H9 (cell line): ENCODE measurements around the gene CCDC88C. TPM values are rescaled to one million over a fixed set of nuclear protein-coding genes. Genes with fewer than 3 reads are reported as not detected.

Experiments
- DNase-seq: peaks from one replicate; pipeline ENCODE4 v3.0.0-alpha.2; 2017
- H2AFZ ChIP-seq: one replicate; pipeline ENCODE4 v1.6.1; 2013; ENCODE audit warnings: mild to moderate bottlenecking, low read length, control low read depth, moderate library complexity
- H2AK5ac ChIP-seq: 2 replicates; pipeline ENCODE4 v1.6.1; 2013; ENCODE audit warnings: low read length, control low read depth, mixed read lengths; ENCODE audit not compliant: insufficient read length
- H2BK120ac ChIP-seq: one replicate; pipeline ENCODE4 v1.6.1; 2013; ENCODE audit warnings: low read depth, mild to moderate bottlenecking, low read length, control low read depth, inconsistent platforms; ENCODE audit not compliant: poor library complexity, severe bottlenecking
- H2BK12ac ChIP-seq: 2 replicates; pipeline ENCODE4 v1.6.1; 2013; ENCODE audit warnings: low read length, control low read depth, mixed read lengths, low read depth; ENCODE audit not compliant: insufficient read length
- H2BK15ac ChIP-seq: 2 replicates; pipeline ENCODE4 v1.6.1; 2013; ENCODE audit warnings: low read depth, low read length, control low read depth
- H2BK20ac ChIP-seq: one replicate; pipeline ENCODE4 v1.6.1; 2013; ENCODE audit warnings: low read depth, mild to moderate bottlenecking, low read length, control low read depth, inconsistent platforms; ENCODE audit not compliant: poor library complexity, severe bottlenecking
- H2BK5ac ChIP-seq: 2 replicates; pipeline ENCODE4 v1.6.1; 2013; ENCODE audit warnings: low read length, control low read depth, mixed read lengths; ENCODE audit not compliant: insufficient read length
- H3K14ac ChIP-seq: 2 replicates; pipeline ENCODE4 v1.6.1; 2013; ENCODE audit warnings: low read length, control low read depth; ENCODE audit not compliant: insufficient read depth
- H3K18ac ChIP-seq: 2 replicates; pipeline ENCODE4 v1.6.1; 2013; ENCODE audit warnings: low read depth, mild to moderate bottlenecking, mixed read lengths, low read length, control low read depth; ENCODE audit not compliant: insufficient read length
- H3K23ac ChIP-seq: 2 replicates; pipeline ENCODE4 v1.6.1; 2013; ENCODE audit warnings: low read length, control low read depth, mixed read lengths, low read depth; ENCODE audit not compliant: insufficient read length
- H3K23me2 ChIP-seq: 2 replicates; pipeline ENCODE4 v1.6.1; 2013; ENCODE audit warnings: low read depth, mild to moderate bottlenecking, mixed read lengths, low read length, control low read depth; ENCODE audit not compliant: insufficient read length, poor library complexity, severe bottlenecking
- H3K27ac ChIP-seq: 2 replicates; pipeline ENCODE4 v1.5.1; 2013; ENCODE audit warnings: low read length, control low read depth, mixed read lengths, low read depth; ENCODE audit not compliant: insufficient read length
- H3K27me3 ChIP-seq: 2 replicates; pipeline ENCODE4 v1.6.1; 2013; ENCODE audit warnings: low read length, control low read depth, inconsistent platforms; ENCODE audit not compliant: insufficient read depth
- H3K4ac ChIP-seq: 2 replicates; pipeline ENCODE4 v1.6.1; 2013; ENCODE audit warnings: low read depth, mild to moderate bottlenecking, control low read depth, inconsistent platforms, low read length, moderate library complexity
- H3K4me1 ChIP-seq: 2 replicates; pipeline ENCODE4 v1.6.1; 2013; ENCODE audit warnings: low read length, control low read depth, inconsistent platforms; ENCODE audit not compliant: insufficient read depth
- H3K4me2 ChIP-seq: 2 replicates; pipeline ENCODE4 v1.6.1; 2013; ENCODE audit warnings: low read length, control low read depth, mixed read lengths; ENCODE audit not compliant: insufficient read length, insufficient read depth
- H3K56ac ChIP-seq: 2 replicates; pipeline ENCODE4 v1.6.1; 2013; ENCODE audit warnings: low read depth, mild to moderate bottlenecking, mixed read lengths, low read length, control low read depth; ENCODE audit not compliant: insufficient read length
- H3K79me1 ChIP-seq: 2 replicates; pipeline ENCODE4 v1.6.1; 2013; ENCODE audit warnings: low read depth, mild to moderate bottlenecking, moderate library complexity, low read length, control low read depth, inconsistent platforms; ENCODE audit not compliant: insufficient read depth, poor library complexity, severe bottlenecking
- H3K79me2 ChIP-seq: 2 replicates; pipeline ENCODE4 v1.6.1; 2013; ENCODE audit warnings: low read length, control low read depth, inconsistent platforms; ENCODE audit not compliant: insufficient read depth
- H3K9ac ChIP-seq: 2 replicates; pipeline ENCODE4 v1.6.1; 2013; ENCODE audit warnings: low read length, control low read depth, mixed read lengths; ENCODE audit not compliant: insufficient read length; ENCODE audit errors: extremely low read depth
- H3K9me3 ChIP-seq: one replicate; pipeline ENCODE4 v1.6.1; 2013; ENCODE audit warnings: low read depth, low read length, inconsistent platforms; ENCODE audit not compliant: control insufficient read depth
- H3T11ph ChIP-seq: one replicate; pipeline ENCODE4 v1.6.1; 2013; ENCODE audit warnings: mild to moderate bottlenecking, low read length, control low read depth, inconsistent platforms
- H4K20me1 ChIP-seq: one replicate; pipeline ENCODE4 v1.6.1; 2013; ENCODE audit not compliant: control insufficient read depth, insufficient read length, insufficient read depth
- H4K5ac ChIP-seq: 2 replicates; pipeline ENCODE4 v1.6.1; 2013; ENCODE audit warnings: low read depth, mild to moderate bottlenecking, mixed read lengths, low read length, control low read depth; ENCODE audit not compliant: insufficient read length
- H4K8ac ChIP-seq: replicated peaks from 2 replicates; pipeline ENCODE4 v1.6.1; 2013; ENCODE audit warnings: low read length, control low read depth, mixed read lengths, low read depth; ENCODE audit not compliant: insufficient read length
- H4K91ac ChIP-seq: 2 replicates; pipeline ENCODE4 v1.6.1; 2013; ENCODE audit warnings: low read depth, mild to moderate bottlenecking, moderate library complexity, mixed read lengths, low read length, control low read depth; ENCODE audit not compliant: insufficient read length
- H3K27ac Mint-ChIP-seq, 3 experiments: 2 replicates in 2 of 3; 3 replicates in 1 of 3; pipeline ENCODE4 v1.8.0; 2020 to 2021; ENCODE audit warnings: mixed read lengths in 3 of 3, mild to moderate bottlenecking in 1 of 3, moderate library complexity in 1 of 3
- H3K27me3 Mint-ChIP-seq: 2 replicates; pipeline ENCODE4 v1.8.0; 2021; ENCODE audit warnings: low read depth, mild to moderate bottlenecking, moderate library complexity, mixed read lengths
- H3K36me3 Mint-ChIP-seq, 3 experiments: 2 replicates in 2 of 3; 3 replicates in 1 of 3; pipeline ENCODE4 v1.8.0; 2020 to 2021; ENCODE audit warnings: low read depth in 3 of 3, mixed read lengths in 3 of 3; ENCODE audit not compliant: insufficient read depth in 1 of 3
- H3K4me1 Mint-ChIP-seq, 2 experiments: 2 replicates each; pipeline ENCODE4 v1.8.0; 2020; ENCODE audit warnings: mixed read lengths in 2 of 2
- H3K4me3 Mint-ChIP-seq, 2 experiments: 2 replicates in 1 of 2; 3 replicates in 1 of 2; pipeline ENCODE4 v1.8.0; 2020 to 2021; ENCODE audit warnings: mild to moderate bottlenecking in 2 of 2, mixed read lengths in 2 of 2, moderate library complexity in 1 of 2
- H3K9me3 Mint-ChIP-seq, 2 experiments: 2 replicates in 1 of 2; 3 replicates in 1 of 2; pipeline ENCODE4 v1.8.0; 2020; ENCODE audit warnings: mild to moderate bottlenecking in 2 of 2, mixed read lengths in 2 of 2, moderate library complexity in 1 of 2
- WGBS: extraction: QIAGEN DNeasy Blood & Tissue Kit; methylation state at CpG from one replicate; pipeline ENCODE4 v1.1.7; 2013; ENCODE audit warnings: missing lambda C conversion rate, low lambda C conversion rate, mixed read lengths; ENCODE audit not compliant: insufficient read length; ENCODE audit errors: extremely low coverage; 5-methylcytosine and 5-hydroxymethylcytosine counted together
- total RNA-seq: library from RNA; stranded (reverse); gene quantifications from 2 replicates; pipeline ENCODE4 v1.2.1, GENCODE V29; 2021
- TF ChIP-seq, protein P1 (sequence below): fragments of 200-600 bp; sonication (generic); conservative IDR thresholded peaks from 3 replicates; pipeline ENCODE4 v1.8.0; 2021; ENCODE audit warnings: antibody characterized with exemption, mild to moderate bottlenecking

CCDC88C gene
- total RNA-seq, 1 experiment from 2014 or later, result 52.4 TPM

GRCh38 chr14:91255026-91255695 lies 162.5 kb downstream of the CCDC88C start:
- Histone ChIP-seq H4K91ac (no peak overlapping the region), H2BK20ac (no peak overlapping the region), H3K4me1 (peaks cover 2% of the 10 kb centered on the region; the same call in 1 of the 2 replicates), H3T11ph (no peak overlapping the region), H3K9me3 (no peaks in the 10 kb centered on the region), H2AK5ac (no peak overlapping the region), H3K9ac (no peak overlapping the region), H4K20me1 (no peaks in the 10 kb centered on the region), H2BK5ac (no peak overlapping the region), H3K4me2 (no peak overlapping the region), H3K14ac (no peak overlapping the region), H4K8ac (no peak overlapping the region), H3K4ac (no peak overlapping the region), H3K79me1 (no peaks in the 10 kb centered on the region), H3K27ac (no peak overlapping the region), H3K23ac (no peak overlapping the region), H2BK120ac (no peak overlapping the region), H3K79me2 (no peaks in the 10 kb centered on the region), H3K27me3 (no peaks in the 10 kb centered on the region; the same call in 1 of the 2 replicates), H2AFZ (no peak overlapping the region), H2BK15ac (no peak overlapping the region), H3K23me2 (peaks cover 3% of the 10 kb centered on the region), H3K56ac (no peak overlapping the region), H2BK12ac (no peak overlapping the region), H3K18ac (no peak overlapping the region), H4K5ac (no peak overlapping the region)
- no peak for DNase-seq
- peaks cover 48% of the 10 kb centered on the region for H3K27me3 Mint-ChIP-seq
- peaks cover 20 to 23% of the 10 kb centered on the region in 2 experiments for H3K4me1 Mint-ChIP-seq
- TF ChIP-seq, protein P1, sequence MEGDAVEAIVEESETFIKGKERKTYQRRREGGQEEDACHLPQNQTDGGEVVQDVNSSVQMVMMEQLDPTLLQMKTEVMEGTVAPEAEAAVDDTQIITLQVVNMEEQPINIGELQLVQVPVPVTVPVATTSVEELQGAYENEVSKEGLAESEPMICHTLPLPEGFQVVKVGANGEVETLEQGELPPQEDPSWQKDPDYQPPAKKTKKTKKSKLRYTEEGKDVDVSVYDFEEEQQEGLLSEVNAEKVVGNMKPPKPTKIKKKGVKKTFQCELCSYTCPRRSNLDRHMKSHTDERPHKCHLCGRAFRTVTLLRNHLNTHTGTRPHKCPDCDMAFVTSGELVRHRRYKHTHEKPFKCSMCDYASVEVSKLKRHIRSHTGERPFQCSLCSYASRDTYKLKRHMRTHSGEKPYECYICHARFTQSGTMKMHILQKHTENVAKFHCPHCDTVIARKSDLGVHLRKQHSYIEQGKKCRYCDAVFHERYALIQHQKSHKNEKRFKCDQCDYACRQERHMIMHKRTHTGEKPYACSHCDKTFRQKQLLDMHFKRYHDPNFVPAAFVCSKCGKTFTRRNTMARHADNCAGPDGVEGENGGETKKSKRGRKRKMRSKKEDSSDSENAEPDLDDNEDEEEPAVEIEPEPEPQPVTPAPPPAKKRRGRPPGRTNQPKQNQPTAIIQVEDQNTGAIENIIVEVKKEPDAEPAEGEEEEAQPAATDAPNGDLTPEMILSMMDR, result 0 out of 3 replicates have a peak, but pooled peaks have one; percentile 17
- no CpG with 5 or more reads among the region's 9 CpGs for WGBS
- no peaks in the 10 kb centered on the region for H3K9me3 Mint-ChIP-seq
- no peak overlapping the region for H3K27ac Mint-ChIP-seq
- H3K4me3 Mint-ChIP-seq, result peak overlapping the region in 1 of 2 experiments; percentile 38; a peak in 3 of 5 replicates
- H3K36me3 Mint-ChIP-seq, result no peaks in the 10 kb centered on the region
